Measurements from ENCODE around the gene PKD2. TPM values are rescaled to one million over a fixed set of nuclear protein-coding genes. Genes with fewer than 3 reads are reported as not detected.
"Not testable (repeated sequence)": the region's sequence is repeated elsewhere in the genome, so short reads cannot be mapped to it uniquely, and the experiment has no call there.

Gene PKD2
- total RNA-seq, 2 donors from 2014 or later: 19.0 to 40.3 TPM

- no peak for DNase-seq (ENCODE audit: low spot score)
- Histone ChIP-seq H3K4me3 (no peak overlapping the region), H3K4me1 (replicated peaks) (no peaks in the 10 kb centered on the region), H3K27ac (no peak overlapping the region), H3K36me3 (no peaks in the 10 kb centered on the region), H3K9me3 (no peaks in the 10 kb centered on the region), H3K27me3 (replicated peaks; ENCODE audit: insufficient read depth) (no peaks in the 10 kb centered on the region)
- WGBS: 91% methylated on average over 7 of the region's 7 CpGs
- TF ChIP-seq POLR2A (IDR thresholded peaks at IDR 0.05): no peak
- TF ChIP-seq, protein P1, sequence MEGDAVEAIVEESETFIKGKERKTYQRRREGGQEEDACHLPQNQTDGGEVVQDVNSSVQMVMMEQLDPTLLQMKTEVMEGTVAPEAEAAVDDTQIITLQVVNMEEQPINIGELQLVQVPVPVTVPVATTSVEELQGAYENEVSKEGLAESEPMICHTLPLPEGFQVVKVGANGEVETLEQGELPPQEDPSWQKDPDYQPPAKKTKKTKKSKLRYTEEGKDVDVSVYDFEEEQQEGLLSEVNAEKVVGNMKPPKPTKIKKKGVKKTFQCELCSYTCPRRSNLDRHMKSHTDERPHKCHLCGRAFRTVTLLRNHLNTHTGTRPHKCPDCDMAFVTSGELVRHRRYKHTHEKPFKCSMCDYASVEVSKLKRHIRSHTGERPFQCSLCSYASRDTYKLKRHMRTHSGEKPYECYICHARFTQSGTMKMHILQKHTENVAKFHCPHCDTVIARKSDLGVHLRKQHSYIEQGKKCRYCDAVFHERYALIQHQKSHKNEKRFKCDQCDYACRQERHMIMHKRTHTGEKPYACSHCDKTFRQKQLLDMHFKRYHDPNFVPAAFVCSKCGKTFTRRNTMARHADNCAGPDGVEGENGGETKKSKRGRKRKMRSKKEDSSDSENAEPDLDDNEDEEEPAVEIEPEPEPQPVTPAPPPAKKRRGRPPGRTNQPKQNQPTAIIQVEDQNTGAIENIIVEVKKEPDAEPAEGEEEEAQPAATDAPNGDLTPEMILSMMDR (IDR thresholded peaks at IDR 0.05): no peak
- intact Hi-C loops (cut with DNase I): no loop called here
Observed at GRCh38 chr4:88102026-88102425, 94.6 kb downstream of the PKD2 start.

DNA sequence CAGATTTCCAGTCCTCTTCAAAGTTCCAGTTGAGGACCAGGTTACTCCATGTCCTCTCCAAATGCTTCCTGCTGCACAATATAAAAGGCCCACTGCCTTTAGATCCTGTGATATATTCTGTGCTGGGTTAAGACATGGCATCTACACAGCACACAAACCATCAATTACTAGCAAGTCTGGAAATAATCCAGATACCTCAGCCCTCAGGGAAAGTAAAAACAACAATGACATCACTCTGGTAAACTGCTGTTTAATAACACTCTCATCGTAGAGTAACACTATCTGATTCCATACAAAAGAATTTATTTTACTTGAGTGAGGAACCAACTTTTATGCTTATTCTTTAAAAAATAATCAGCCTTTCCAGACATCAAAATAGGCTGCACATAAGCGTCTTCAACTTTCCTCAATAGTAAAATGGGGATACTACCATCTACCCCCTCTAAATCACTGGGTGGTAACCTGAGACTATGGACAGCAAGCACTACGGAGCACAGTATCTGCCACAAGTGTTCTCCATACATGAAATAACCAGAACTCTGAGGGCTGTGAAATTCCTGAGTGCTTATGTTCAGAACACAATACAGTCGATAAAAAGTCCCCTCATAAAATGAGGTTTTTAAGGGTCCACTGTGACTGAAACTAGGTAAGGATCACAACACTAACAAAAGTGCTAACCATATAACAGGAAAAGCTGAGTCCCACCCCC lies 97.6 kb downstream of the PKD2 start:
- Histone ChIP-seq H3K4me1 (replicated peaks) (no peaks in the 10 kb centered on the region), H3K4me3 (no peak overlapping the region), H3K27me3 (replicated peaks; ENCODE audit: insufficient read depth) (no peaks in the 10 kb centered on the region), H3K9me3 (no peaks in the 10 kb centered on the region), H3K36me3 (no peaks in the 10 kb centered on the region), H3K27ac (no peak overlapping the region)
- TF ChIP-seq POLR2AphosphoS5 (IDR thresholded peaks at IDR 0.05): no peak
- DNase-seq (ENCODE audit: low spot score): no peak
- 52% methylated on average over 4 of the region's 4 CpGs for WGBS
- intact Hi-C loops (cut with DNase I): no loop called here

DNA sequence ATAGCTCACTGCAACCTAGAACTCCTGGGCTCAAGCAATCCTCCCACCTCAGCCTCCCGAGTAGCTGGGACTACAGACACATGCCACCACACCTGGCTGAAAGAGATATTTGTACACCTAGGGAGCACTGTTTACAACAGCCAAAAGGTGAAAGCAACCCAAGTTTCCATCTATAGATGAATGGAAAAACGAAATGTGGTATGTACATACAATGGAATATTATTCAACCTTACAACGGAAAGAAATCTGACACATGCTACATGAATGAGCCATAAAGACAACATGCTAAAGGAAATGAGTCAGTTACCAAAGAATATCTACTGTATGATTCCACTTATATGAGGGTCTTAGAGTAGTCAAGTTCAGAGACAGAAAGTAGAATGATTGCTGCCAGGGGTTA lies 98.8 kb downstream of the PKD2 start:
- no peak for TF ChIP-seq POLR2A (IDR thresholded peaks at IDR 0.05)
- TF ChIP-seq, protein P1 (IDR thresholded peaks at IDR 0.05): no peak
- TF ChIP-seq POLR2AphosphoS5 (IDR thresholded peaks at IDR 0.05): no peak
- intact Hi-C loops (cut with DNase I): no loop called here
- Histone ChIP-seq H3K27ac (no peak overlapping the region), H3K36me3 (no peaks in the 10 kb centered on the region), H3K9me3 (no peaks in the 10 kb centered on the region), H3K27me3 (replicated peaks; ENCODE audit: insufficient read depth) (no peaks in the 10 kb centered on the region), H3K4me1 (replicated peaks) (no peaks in the 10 kb centered on the region), H3K4me3 (no peak overlapping the region)
- DNase-seq (ENCODE audit: low spot score): no peak
- WGBS: 94% methylated on average over 3 of the region's 3 CpGs

DNA sequence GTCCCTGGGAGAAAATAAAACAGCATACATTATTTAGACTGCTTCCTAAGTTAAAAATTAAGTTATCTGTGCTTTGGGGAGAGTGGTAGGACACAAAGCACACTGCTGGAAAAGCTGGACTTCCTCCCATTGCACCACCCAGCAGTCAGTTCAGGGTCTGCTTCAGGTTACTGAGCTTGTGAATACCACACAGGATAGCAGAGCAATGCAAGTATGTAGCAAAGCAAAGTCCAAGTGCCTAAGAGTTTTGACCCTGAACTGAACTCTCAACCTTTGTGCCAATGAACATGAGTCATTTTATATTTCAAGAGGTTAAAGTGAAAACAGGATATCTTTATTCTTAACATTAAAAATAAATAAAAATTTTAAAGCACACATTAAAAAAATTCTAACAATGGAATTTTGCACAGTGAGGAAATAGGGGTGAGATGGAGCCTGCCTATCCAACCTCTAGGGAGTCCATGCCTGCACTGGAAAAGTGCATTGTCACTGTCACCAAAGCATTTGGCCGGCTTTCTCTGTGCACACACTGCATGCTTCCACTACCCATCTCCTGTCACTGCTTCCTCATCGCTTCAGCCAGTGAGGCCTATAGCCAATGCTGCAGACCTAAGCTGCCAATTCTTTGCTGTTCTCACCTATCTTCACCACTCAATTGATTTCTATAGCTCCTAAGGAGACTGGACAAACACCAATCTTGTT lies 100.1 kb downstream of the PKD2 start:
- H3K27me3 ChIP-seq (replicated peaks; ENCODE audit: insufficient read depth): no peaks in the 10 kb centered on the region
- H3K27ac ChIP-seq: no peak overlapping the region
- H3K36me3 ChIP-seq: no peaks in the 10 kb centered on the region
- TF ChIP-seq, protein P1 (IDR thresholded peaks at IDR 0.05): no peak
- TF ChIP-seq POLR2A (IDR thresholded peaks at IDR 0.05) (no peak), POLR2AphosphoS5 (IDR thresholded peaks at IDR 0.05) (no peak)
- H3K4me3 ChIP-seq: no peak overlapping the region
- DNase-seq (ENCODE audit: low spot score): no peak
- intact Hi-C loops (cut with DNase I): no loop called here
- WGBS: 71% methylated on average over 2 of the region's 2 CpGs
- no peaks in the 10 kb centered on the region for H3K4me1 ChIP-seq (replicated peaks)
- H3K9me3 ChIP-seq: no peaks in the 10 kb centered on the region

GRCh38 chr4:88108108-88108465 lies 100.7 kb downstream of the PKD2 start:
- H3K4me1 ChIP-seq (replicated peaks); H3K9me3 ChIP-seq; intact Hi-C loops (cut with DNase I); H3K27me3 ChIP-seq (replicated peaks; ENCODE audit: insufficient read depth); DNase-seq (ENCODE audit: low spot score); H3K4me3 ChIP-seq; H3K36me3 ChIP-seq; H3K27ac ChIP-seq: not testable (repeated sequence)
- WGBS: 92% methylated on average over 7 of the region's 7 CpGs

GRCh38 chr4:88108747-88109122 lies 101.3 kb downstream of the PKD2 start:
- Histone ChIP-seq H3K27ac (no peak overlapping the region), H3K4me1 (replicated peaks) (no peaks in the 10 kb centered on the region), H3K36me3 (no peaks in the 10 kb centered on the region), H3K27me3 (replicated peaks; ENCODE audit: insufficient read depth) (no peaks in the 10 kb centered on the region), H3K9me3 (no peaks in the 10 kb centered on the region), H3K4me3 (no peak overlapping the region)
- 99% methylated on average over 5 of the region's 5 CpGs for WGBS
- DNase-seq (ENCODE audit: low spot score): no peak
- TF ChIP-seq POLR2A (IDR thresholded peaks at IDR 0.05) (no peak), POLR2AphosphoS5 (IDR thresholded peaks at IDR 0.05) (no peak)
- TF ChIP-seq, protein P1 (IDR thresholded peaks at IDR 0.05): no peak
- intact Hi-C loops (cut with DNase I): no loop called here
